GM13976 (cell line): ENCODE data around the gene COBL.

Experiments
- DNase-seq: peaks from one replicate; pipeline ENCODE4 v3.0.0; 2012; ENCODE audit warnings: low spot score
- CTCF ChIP-seq: IDR thresholded peaks from 2 replicates; pipeline ENCODE4 v1.5.1; 2012; ENCODE audit warnings: borderline replicate concordance, mild to moderate bottlenecking; ENCODE audit not compliant: insufficient read depth; ENCODE audit errors: extremely low read depth, missing control alignments, control extremely low read depth
- in situ Hi-C: fragments of 300-500 bp; cut with MboI; formaldehyde crosslinking; loops from one replicate; pipeline ENCODE4 v1.12.0; 2022; ENCODE audit warnings: low sequenced_read_pairs, mixed read lengths, inconsistent platforms; ENCODE audit not compliant: unreplicated experiment

The COBL gene

GRCh38 chr7:51312951-51313737 lies 3.5 kb downstream of the COBL start:
- in situ Hi-C loops, result no loop called here
- no peak for DNase-seq
- no peak for TF ChIP-seq CTCF

DNA sequence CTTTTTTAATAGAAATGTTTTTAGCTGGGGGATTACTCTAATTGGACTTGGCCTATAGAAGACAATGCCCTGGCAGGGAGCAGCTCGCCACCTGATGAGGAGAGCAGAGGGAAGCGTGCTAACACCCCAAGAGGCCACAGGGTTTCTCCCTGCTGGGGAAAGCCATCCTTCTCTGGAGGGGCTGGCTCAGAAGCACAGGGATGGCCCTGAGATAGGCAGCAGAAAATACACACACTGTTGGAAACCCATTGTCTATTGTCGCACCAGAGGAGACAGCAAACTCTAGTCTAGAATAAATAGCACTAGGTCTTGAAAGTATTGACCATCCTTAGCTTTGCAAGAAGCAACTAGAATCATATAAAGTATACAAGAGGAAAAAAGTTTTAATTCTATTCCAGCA lies 5.4 kb downstream of the COBL start:
- TF ChIP-seq CTCF, result no peak
- no peak for DNase-seq
- in situ Hi-C loops, result no loop called here

GRCh38 chr7:51310131-51310583 lies 6.5 kb downstream of the COBL start:
- no peak for TF ChIP-seq CTCF
- no peak for DNase-seq
- in situ Hi-C loops, result no loop called here

DNA sequence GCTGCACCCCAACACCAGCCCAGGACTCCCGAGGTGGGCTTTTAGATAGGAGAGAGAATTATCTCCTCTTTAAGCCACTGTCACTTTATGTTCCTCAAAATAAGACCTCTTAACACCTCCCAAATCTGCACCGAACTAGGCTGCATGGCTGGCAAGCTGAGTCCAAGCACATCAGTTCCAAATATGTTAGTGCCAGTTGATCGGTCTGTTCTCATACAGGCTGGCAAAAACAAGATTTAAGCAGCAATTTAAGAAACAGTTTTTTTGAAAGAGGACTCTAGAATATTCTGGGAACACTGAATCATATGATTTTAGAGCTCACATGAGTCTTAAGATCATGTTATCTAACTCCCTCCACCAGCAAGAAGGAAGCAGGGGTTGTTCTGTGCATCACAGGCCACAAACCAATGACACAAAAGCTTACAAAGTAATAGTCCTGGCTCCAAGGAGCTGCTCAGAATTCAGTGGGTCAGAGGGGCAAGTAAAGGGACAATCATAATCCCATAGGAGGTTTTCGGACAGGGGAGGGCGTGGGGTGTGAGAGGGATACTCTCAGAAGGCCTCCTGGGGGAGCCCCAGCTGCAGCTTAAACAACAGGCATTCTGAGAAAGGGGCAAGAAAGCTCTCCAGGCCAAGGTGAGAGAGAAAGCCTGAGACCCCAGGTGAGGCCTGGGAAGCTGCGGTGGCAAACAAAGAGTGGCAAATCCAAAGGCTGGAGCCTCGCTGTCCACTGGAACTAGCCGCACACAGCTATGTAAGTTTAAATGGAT lies 7.1 kb downstream of the COBL start:
- in situ Hi-C loops, result no loop called here
- no peak for TF ChIP-seq CTCF
- no peak for DNase-seq

DNA sequence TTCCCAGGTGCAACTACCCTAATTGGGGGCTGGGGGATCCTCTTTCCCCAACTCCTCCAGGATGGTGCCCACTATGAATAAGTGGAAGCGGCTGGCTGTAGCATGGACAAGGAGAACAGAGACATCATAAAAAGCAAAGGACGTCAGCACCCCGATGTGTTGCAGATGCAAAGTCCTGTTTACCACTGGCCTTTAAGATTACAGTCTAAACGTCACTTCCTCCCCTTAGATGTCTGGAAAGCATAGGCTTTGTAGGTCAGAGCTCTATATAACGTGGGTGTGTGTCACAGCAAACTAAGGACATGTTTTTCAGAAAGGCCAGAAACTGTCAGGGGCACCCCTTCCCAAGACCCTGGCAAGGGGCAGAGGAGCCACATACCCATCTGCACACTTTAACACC lies 7.9 kb downstream of the COBL start:
- in situ Hi-C loops, result no loop called here
- no peak for TF ChIP-seq CTCF
- no peak for DNase-seq

- DNase-seq, result no peak
- in situ Hi-C loops, result no loop called here
Observed at GRCh38 chr7:51308265-51308664, 8.3 kb downstream of the COBL start.

More at GRCh38 chr7:51308265-51308664, 8.3 kb downstream of the COBL start:
- no peak for TF ChIP-seq CTCF
